PC-9 (cell line): ENCODE results near the gene SYNE1. TPM values are rescaled to one million over a fixed set of nuclear protein-coding genes. Genes with fewer than 3 reads are reported as not detected.

Source experiments
- BruUV-seq: library from RNA; stranded (reverse); fragments of 400-500 nt; replicated peaks from 2 replicates; lab custom pipeline; 2021; lab: Mats Ljungman, UMichigan
- CTCF ChIA-PET: fragments of 300-600 bp; sonication (Branson Sonifier 250); formaldehyde crosslinking; loops from one replicate; lab custom pipeline; 2022; ENCODE audit warnings: antibody characterized with exemption; lab: Charles Lee
- POLR2A ChIA-PET: fragments of 300-600 bp; sonication (Branson Sonifier 250); formaldehyde crosslinking; loops from one replicate; lab custom pipeline; 2022; ENCODE audit warnings: antibody characterized with exemption; ENCODE audit not compliant: unreplicated experiment; lab: Charles Lee
- DNase-seq, 2 experiments: peaks; one replicate each; pipeline versions ENCODE4 v3.0.0 to v3.0.0-alpha.2; 2015 to 2022; ENCODE audit warnings: mixed read lengths in 1 of 2
- H2AFZ ChIP-seq: fragments of 200-600 bp; sonication (generic); 2 replicates; pipeline ENCODE4 v1.8.1; 2017; ENCODE audit warnings: antibody characterized with exemption
- H3F3A ChIP-seq: fragments of 200-600 bp; sonication (generic); 2 replicates; pipeline ENCODE4 v1.8.1; 2017; ENCODE audit warnings: antibody characterized with exemption, mild to moderate bottlenecking, low read depth; ENCODE audit not compliant: insufficient read depth
- H3K27ac ChIP-seq: fragments of 200-600 bp; sonication (generic); 2 replicates; pipeline ENCODE4 v1.6.1; 2016; ENCODE audit warnings: mixed run types
- H3K27me3 ChIP-seq: fragments of 200-600 bp; sonication (generic); 2 replicates; pipeline ENCODE4 v1.6.1; 2016; ENCODE audit warnings: low read depth, mixed run types; ENCODE audit not compliant: insufficient read depth
- H3K36me3 ChIP-seq: fragments of 200-600 bp; sonication (generic); 2 replicates; pipeline ENCODE4 v1.6.1; 2016; ENCODE audit warnings: low read depth, mixed run types
- H3K4me1 ChIP-seq: fragments of 200-600 bp; sonication (generic); replicated peaks from 2 replicates; pipeline ENCODE4 v1.6.1; 2016; ENCODE audit warnings: mixed run types; ENCODE audit not compliant: insufficient read depth
- H3K4me2 ChIP-seq: fragments of 200-600 bp; sonication (generic); 2 replicates; pipeline ENCODE4 v1.6.1; 2017; ENCODE audit warnings: mixed run types
- H3K4me3 ChIP-seq: fragments of 200-600 bp; sonication (generic); 2 replicates; pipeline ENCODE4 v1.6.1; 2016; ENCODE audit warnings: mixed run types
- H3K79me2 ChIP-seq: fragments of 200-600 bp; sonication (generic); 2 replicates; pipeline ENCODE4 v1.6.1; 2017; ENCODE audit warnings: low read depth, mixed run types
- H3K9me2 ChIP-seq: fragments of 200-600 bp; sonication (generic); 2 replicates; pipeline ENCODE4 v1.8.1; 2017; ENCODE audit warnings: mild to moderate bottlenecking; ENCODE audit not compliant: insufficient read depth
- H3K9me3 ChIP-seq: fragments of 200-600 bp; sonication (generic); 2 replicates; pipeline ENCODE4 v1.8.1; 2016; ENCODE audit warnings: low read depth; ENCODE audit not compliant: insufficient read depth
- H4K20me1 ChIP-seq: fragments of 200-600 bp; sonication (generic); 2 replicates; pipeline ENCODE4 v1.8.1; 2017; ENCODE audit not compliant: insufficient read depth
- EZH2 ChIP-seq: fragments of 200-600 bp; sonication (generic); IDR thresholded peaks from 2 replicates; pipeline ENCODE4 v1.8.0; 2017; ENCODE audit warnings: antibody characterized with exemption, low read depth
- intact Hi-C: fragments of 100-400 bp; cut with micrococcal nuclease; formaldehyde crosslinking; loops from one replicate; pipeline ENCODE4 v1.10.0; 2022; ENCODE audit not compliant: unreplicated experiment
- total RNA-seq: library from RNA; stranded (reverse); gene quantifications from 2 replicates; pipeline ENCODE4 v1.2.3, GENCODE V29; 2021
- TF ChIP-seq, protein P1 (sequence below): fragments of 200-600 bp; sonication (generic); conservative IDR thresholded peaks from 2 replicates; pipeline ENCODE4 v1.6.1; 2017; ENCODE audit warnings: mixed run types, antibody characterized with exemption, mild to moderate bottlenecking, moderate library complexity

Gene SYNE1
- total RNA-seq, 1 experiment from 2014 or later = 13.4 TPM

DNA sequence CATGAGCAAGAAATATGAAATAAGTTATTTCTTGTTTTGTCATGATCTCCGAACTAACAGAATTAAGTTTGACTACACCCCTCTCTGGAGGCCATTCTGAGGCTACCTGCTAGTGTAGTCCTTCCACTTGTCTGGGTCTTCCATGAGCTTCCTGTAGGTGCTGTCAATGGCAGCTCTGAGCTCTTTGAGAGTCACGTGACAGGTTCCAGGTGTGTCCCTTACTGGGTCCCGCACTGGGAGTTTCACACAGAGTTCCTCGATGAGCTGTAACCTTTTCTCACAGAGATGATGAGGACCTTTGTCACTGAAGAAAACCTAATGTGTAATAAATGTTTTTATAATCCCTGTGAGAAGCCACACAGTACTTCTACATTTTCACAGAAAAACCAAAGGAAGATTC is 186.6 kb downstream of the SYNE1 start:
- Histone ChIP-seq H2AFZ (no peak overlapping the region), H3K79me2 (no peaks in the 10 kb centered on the region), H3F3A (no peaks in the 10 kb centered on the region), H3K4me1 (no peaks in the 10 kb centered on the region), H3K9me2 (no peaks in the 10 kb centered on the region), H3K36me3 (no peaks in the 10 kb centered on the region), H3K27me3 (no peaks in the 10 kb centered on the region), H3K4me2 (no peak overlapping the region), H3K4me3 (no peak overlapping the region), H3K9me3 (no peaks in the 10 kb centered on the region), H4K20me1 (no peaks in the 10 kb centered on the region), H3K27ac (no peak overlapping the region)
- no peak for DNase-seq
- TF ChIP-seq, protein P1, sequence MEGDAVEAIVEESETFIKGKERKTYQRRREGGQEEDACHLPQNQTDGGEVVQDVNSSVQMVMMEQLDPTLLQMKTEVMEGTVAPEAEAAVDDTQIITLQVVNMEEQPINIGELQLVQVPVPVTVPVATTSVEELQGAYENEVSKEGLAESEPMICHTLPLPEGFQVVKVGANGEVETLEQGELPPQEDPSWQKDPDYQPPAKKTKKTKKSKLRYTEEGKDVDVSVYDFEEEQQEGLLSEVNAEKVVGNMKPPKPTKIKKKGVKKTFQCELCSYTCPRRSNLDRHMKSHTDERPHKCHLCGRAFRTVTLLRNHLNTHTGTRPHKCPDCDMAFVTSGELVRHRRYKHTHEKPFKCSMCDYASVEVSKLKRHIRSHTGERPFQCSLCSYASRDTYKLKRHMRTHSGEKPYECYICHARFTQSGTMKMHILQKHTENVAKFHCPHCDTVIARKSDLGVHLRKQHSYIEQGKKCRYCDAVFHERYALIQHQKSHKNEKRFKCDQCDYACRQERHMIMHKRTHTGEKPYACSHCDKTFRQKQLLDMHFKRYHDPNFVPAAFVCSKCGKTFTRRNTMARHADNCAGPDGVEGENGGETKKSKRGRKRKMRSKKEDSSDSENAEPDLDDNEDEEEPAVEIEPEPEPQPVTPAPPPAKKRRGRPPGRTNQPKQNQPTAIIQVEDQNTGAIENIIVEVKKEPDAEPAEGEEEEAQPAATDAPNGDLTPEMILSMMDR = no peak
- no peak for TF ChIP-seq EZH2
- ChIA-PET CTCF (no interaction called here), POLR2A (no interaction called here)
- BruUV-seq = no TSS peak
- intact Hi-C loops = no loop called here

DNA sequence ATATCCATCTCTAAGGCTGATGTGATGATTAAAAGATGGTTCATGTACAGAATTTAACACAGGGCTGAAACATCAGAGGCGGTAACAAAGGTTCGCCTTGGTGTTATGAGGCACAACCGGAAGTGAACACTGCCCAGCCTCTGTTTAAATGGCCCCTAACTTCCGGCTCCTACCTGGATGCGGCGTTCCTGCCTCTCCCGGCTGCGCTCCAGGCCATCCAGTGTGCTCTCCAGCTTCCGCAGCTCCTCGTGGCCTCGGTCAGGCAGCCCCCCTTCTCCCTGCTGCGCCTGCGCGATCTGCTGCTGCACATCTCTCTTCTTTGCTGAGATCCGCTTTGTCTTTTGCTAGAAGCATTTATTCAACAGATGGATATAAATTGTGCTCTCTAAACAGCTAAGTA is 195.3 kb downstream of the SYNE1 start:
- H2AFZ ChIP-seq = peak overlapping the region; percentile 22; the same call in 1 of the 2 replicates
- ChIA-PET CTCF (no interaction called here), POLR2A (no interaction called here)
- H3K4me3 ChIP-seq = no peak overlapping the region
- intact Hi-C loops = no loop called here
- H3K36me3 ChIP-seq = no peaks in the 10 kb centered on the region
- H3K9me2 ChIP-seq = no peaks in the 10 kb centered on the region; the same call in 1 of the 2 replicates
- H3K79me2 ChIP-seq = no peaks in the 10 kb centered on the region
- no peaks in the 10 kb centered on the region for H3K9me3 ChIP-seq
- no peaks in the 10 kb centered on the region for H3K27me3 ChIP-seq
- no peak for TF ChIP-seq EZH2
- TF ChIP-seq, protein P1 = no peak
- no peak overlapping the region for H3K4me2 ChIP-seq
- H3K4me1 ChIP-seq = no peaks in the 10 kb centered on the region
- DNase-seq = no peak
- H4K20me1 ChIP-seq = no peaks in the 10 kb centered on the region
- no peaks in the 10 kb centered on the region for H3F3A ChIP-seq
- no peak overlapping the region for H3K27ac ChIP-seq
- no TSS peak for BruUV-seq

- Histone ChIP-seq H3K9me2 (no peaks in the 10 kb centered on the region), H3K4me2 (no peak overlapping the region), H3K79me2 (no peaks in the 10 kb centered on the region), H2AFZ (peak overlapping the region; percentile 13; the same call in 1 of the 2 replicates), H3F3A (no peaks in the 10 kb centered on the region), H3K36me3 (no peaks in the 10 kb centered on the region), H3K27ac (no peak overlapping the region), H3K27me3 (no peaks in the 10 kb centered on the region), H3K9me3 (no peaks in the 10 kb centered on the region), H3K4me3 (no peak overlapping the region), H3K4me1 (no peaks in the 10 kb centered on the region), H4K20me1 (no peaks in the 10 kb centered on the region; the same call in 1 of the 2 replicates)
- TF ChIP-seq EZH2 = no peak
- TF ChIP-seq, protein P1 = no peak
- no peak for DNase-seq
- BruUV-seq = no TSS peak
- intact Hi-C loops = no loop called here
- ChIA-PET CTCF (interaction anchor here (0.6 kb wide), 1 partner anchor 199 kb away, joined by 6 read pairs; no protein-coding TSS in a partner anchor), POLR2A (no interaction called here)
Measured at GRCh38 chr6:152435816-152436215, 201.3 kb downstream of the SYNE1 start.
